ENCODE results near the gene CWF19L2. TPM values are rescaled to one million over a fixed set of nuclear protein-coding genes. Genes with fewer than 3 reads are reported as not detected.

The CWF19L2 gene
- total and polyA plus RNA-seq, 2 experiments from 2014 or later: 20.3 to 27.2 TPM

- Mint-ChIP-seq H3K36me3 (ENCODE audit: low read depth) (no peaks in the 10 kb centered on the region; the same call in 2 of the 3 replicates), H3K27ac (no peak overlapping the region)
Observed at GRCh38 chr11:107307991-107308390, 149.6 kb downstream of the CWF19L2 start.

More at GRCh38 chr11:107307991-107308390, 149.6 kb downstream of the CWF19L2 start:
- Mint-ChIP-seq H3K4me1 (no peaks in the 10 kb centered on the region), H3K4me3 (no peak overlapping the region), H3K27me3 (ENCODE audit: insufficient read depth, low read depth, poor library complexity) (no peaks in the 10 kb centered on the region), H3K9me3 (no peaks in the 10 kb centered on the region; the same call in 2 of the 3 replicates)
- H3K27me3 ChIP-seq (ENCODE audit: insufficient read depth): no peaks in the 10 kb centered on the region
- H3K79me2 ChIP-seq (replicated peaks; ENCODE audit: insufficient read depth): no peaks in the 10 kb centered on the region
- DNase-seq (ENCODE audit: low spot score): no peak
- no peaks in the 10 kb centered on the region for H3K9me2 ChIP-seq (ENCODE audit: insufficient read depth)
- H3K36me3 ChIP-seq (ENCODE audit: insufficient read depth): no peaks in the 10 kb centered on the region
- ATAC-seq: no peak
- H3K4me3 ChIP-seq: no peak overlapping the region
- H2AFZ ChIP-seq: no peak overlapping the region
- no peak overlapping the region for H3K4me2 ChIP-seq
- H4K20me1 ChIP-seq (replicated peaks; ENCODE audit: insufficient read depth): no peaks in the 10 kb centered on the region
- no peaks in the 10 kb centered on the region for H3F3A ChIP-seq (replicated peaks; ENCODE audit: low read depth)
- H3K27ac ChIP-seq (ENCODE audit: low read depth): no peak overlapping the region
- H3K4me1 ChIP-seq (ENCODE audit: insufficient read depth): no peaks in the 10 kb centered on the region
- TF ChIP-seq ZNF114 (CRISPR knock-in tag; IDR thresholded peaks at IDR 0.05) (no peak), EZH2 (IDR thresholded peaks at IDR 0.05; ENCODE audit: low read depth, unreplicated experiment) (no peak), NANOG (IDR thresholded peaks at IDR 0.05; ENCODE audit: borderline replicate concordance) (no peak), ZNF462 (CRISPR knock-in tag; IDR thresholded peaks at IDR 0.05) (no peak), JUNB (IDR thresholded peaks at IDR 0.05; ENCODE audit: unreplicated experiment) (no peak), CREB1 (CRISPR knock-in tag; IDR thresholded peaks at IDR 0.05; ENCODE audit: low read depth) (no peak), CTCF (conservative IDR thresholded peaks at IDR 0.05; ENCODE audit: low read depth in 2 of 2) (no peak), EZH2phosphoT487 (IDR thresholded peaks at IDR 0.05; ENCODE audit: unreplicated experiment) (no peak), STAT1 (IDR thresholded peaks at IDR 0.05; ENCODE audit: unreplicated experiment) (no peak), POLR2AphosphoS5 (IDR thresholded peaks at IDR 0.05; ENCODE audit: low read depth) (no peak), ZNF331 (CRISPR knock-in tag; IDR thresholded peaks at IDR 0.05; ENCODE audit: low read depth) (no peak)
- TF ChIP-seq, protein P1, sequence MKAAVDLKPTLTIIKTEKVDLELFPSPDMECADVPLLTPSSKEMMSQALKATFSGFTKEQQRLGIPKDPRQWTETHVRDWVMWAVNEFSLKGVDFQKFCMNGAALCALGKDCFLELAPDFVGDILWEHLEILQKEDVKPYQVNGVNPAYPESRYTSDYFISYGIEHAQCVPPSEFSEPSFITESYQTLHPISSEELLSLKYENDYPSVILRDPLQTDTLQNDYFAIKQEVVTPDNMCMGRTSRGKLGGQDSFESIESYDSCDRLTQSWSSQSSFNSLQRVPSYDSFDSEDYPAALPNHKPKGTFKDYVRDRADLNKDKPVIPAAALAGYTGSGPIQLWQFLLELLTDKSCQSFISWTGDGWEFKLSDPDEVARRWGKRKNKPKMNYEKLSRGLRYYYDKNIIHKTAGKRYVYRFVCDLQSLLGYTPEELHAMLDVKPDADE (IDR thresholded peaks at IDR 0.05): no peak
- TF ChIP-seq, protein P2, sequence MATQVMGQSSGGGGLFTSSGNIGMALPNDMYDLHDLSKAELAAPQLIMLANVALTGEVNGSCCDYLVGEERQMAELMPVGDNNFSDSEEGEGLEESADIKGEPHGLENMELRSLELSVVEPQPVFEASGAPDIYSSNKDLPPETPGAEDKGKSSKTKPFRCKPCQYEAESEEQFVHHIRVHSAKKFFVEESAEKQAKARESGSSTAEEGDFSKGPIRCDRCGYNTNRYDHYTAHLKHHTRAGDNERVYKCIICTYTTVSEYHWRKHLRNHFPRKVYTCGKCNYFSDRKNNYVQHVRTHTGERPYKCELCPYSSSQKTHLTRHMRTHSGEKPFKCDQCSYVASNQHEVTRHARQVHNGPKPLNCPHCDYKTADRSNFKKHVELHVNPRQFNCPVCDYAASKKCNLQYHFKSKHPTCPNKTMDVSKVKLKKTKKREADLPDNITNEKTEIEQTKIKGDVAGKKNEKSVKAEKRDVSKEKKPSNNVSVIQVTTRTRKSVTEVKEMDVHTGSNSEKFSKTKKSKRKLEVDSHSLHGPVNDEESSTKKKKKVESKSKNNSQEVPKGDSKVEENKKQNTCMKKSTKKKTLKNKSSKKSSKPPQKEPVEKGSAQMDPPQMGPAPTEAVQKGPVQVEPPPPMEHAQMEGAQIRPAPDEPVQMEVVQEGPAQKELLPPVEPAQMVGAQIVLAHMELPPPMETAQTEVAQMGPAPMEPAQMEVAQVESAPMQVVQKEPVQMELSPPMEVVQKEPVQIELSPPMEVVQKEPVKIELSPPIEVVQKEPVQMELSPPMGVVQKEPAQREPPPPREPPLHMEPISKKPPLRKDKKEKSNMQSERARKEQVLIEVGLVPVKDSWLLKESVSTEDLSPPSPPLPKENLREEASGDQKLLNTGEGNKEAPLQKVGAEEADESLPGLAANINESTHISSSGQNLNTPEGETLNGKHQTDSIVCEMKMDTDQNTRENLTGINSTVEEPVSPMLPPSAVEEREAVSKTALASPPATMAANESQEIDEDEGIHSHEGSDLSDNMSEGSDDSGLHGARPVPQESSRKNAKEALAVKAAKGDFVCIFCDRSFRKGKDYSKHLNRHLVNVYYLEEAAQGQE (IDR thresholded peaks at IDR 0.05; ENCODE audit: unreplicated experiment): no peak

Data from GM23338 (cell line).